OCI-LY1 (cell line): Measurements from ENCODE around the gene BAIAP2L2.

ENCODE experiments used
- EZH2 ChIP-seq: fragments of 200-600 bp; sonication (generic), shearing (Covaris generic); IDR thresholded peaks from 2 replicates; pipeline ENCODE4 v1.8.0; 2017; ENCODE audit warnings: borderline replicate concordance, mixed run types, mild to moderate bottlenecking, antibody characterized with exemption, low read length, moderate library complexity, mixed read lengths
- TF ChIP-seq, protein P1 (sequence below): fragments of 200-600 bp; sonication (generic), shearing (Covaris generic); IDR thresholded peaks from 2 replicates; pipeline ENCODE4 v1.5.1; 2017; ENCODE audit warnings: mild to moderate bottlenecking, antibody characterized with exemption, low read length, moderate library complexity, mixed read lengths

DNA sequence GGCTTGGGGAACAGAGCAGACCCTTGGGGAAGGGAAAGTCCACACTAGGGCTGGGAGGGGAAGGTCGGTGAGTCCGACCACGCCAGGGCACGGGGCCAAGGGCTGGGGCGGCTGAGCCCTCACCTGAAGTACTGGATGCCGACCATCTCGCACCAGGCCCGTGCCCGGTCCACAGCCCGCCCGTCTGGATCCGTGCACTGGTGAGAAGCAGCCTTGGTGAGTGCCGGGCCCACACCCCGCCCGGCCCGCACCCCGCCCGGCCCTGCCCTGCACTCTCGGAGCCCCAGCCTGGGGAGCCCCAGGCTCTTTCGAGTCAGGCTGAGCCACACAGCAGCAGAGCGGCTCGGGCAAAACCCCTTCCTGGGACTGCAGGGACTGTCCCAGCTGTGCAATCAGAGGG lies 1.9 kb upstream of the BAIAP2L2 start:
- TF ChIP-seq, protein P1, sequence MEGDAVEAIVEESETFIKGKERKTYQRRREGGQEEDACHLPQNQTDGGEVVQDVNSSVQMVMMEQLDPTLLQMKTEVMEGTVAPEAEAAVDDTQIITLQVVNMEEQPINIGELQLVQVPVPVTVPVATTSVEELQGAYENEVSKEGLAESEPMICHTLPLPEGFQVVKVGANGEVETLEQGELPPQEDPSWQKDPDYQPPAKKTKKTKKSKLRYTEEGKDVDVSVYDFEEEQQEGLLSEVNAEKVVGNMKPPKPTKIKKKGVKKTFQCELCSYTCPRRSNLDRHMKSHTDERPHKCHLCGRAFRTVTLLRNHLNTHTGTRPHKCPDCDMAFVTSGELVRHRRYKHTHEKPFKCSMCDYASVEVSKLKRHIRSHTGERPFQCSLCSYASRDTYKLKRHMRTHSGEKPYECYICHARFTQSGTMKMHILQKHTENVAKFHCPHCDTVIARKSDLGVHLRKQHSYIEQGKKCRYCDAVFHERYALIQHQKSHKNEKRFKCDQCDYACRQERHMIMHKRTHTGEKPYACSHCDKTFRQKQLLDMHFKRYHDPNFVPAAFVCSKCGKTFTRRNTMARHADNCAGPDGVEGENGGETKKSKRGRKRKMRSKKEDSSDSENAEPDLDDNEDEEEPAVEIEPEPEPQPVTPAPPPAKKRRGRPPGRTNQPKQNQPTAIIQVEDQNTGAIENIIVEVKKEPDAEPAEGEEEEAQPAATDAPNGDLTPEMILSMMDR: no peak
- TF ChIP-seq EZH2: no peak
